HPDE6-E6E7 (cell line): ENCODE measurements around the gene DIPK1A.
"Not testable (repeated sequence)": the region's sequence is repeated elsewhere in the genome, so short reads cannot be mapped to it uniquely, and the experiment has no call there.

Experiments
- DNase-seq: peaks from one replicate; pipeline ENCODE4 v3.0.0; 2011; ENCODE audit warnings: missing footprints; ENCODE audit errors: extremely low spot score

The DIPK1A gene

DNA sequence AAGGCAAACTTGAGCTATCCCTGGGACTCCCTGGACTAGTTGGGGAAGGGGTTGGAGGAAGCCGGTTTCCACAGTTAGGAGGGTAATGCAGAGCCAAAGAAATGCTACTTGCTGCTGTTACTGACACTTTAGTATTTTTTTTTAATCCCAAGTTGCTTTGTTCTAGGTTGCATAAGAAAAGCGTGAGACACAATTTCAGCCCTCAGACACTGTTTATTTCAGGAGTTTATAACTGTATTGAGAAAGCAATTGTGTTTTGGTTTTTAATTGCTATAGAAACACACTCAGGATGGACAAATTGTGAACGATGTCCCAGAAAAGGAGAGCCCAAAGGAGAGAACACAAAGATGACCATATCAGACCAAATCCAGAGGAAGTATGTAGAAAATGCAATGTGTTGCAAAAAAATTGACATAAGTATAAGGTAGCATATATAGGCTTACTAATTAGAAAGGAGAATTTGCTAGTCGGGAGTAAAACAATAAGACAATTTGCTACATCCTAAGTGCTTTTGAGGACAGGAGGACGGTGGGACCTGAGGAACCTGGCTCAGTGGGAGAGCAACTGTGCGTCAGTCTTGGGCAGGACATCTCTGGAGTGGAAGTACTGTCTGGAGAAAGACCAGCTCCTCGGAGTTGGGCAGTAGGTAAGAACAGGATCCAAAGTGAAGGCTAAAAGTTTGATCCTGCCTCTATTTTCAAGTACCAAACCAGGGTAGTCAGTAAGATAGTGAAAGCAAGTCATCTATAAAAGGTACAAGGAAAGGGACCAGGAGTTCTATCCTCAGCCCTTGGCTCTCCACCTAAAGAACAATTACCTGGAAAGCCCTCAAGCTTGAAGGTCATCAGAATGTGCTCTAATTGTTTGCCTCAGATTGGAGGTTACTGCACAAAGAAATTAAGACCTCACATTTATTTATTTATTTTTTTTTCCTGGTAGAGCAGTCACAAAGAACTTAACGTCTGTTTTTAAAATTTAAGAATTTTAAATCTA, 39.9 kb downstream of the DIPK1A start:
- DNase-seq, result no peak

DNA sequence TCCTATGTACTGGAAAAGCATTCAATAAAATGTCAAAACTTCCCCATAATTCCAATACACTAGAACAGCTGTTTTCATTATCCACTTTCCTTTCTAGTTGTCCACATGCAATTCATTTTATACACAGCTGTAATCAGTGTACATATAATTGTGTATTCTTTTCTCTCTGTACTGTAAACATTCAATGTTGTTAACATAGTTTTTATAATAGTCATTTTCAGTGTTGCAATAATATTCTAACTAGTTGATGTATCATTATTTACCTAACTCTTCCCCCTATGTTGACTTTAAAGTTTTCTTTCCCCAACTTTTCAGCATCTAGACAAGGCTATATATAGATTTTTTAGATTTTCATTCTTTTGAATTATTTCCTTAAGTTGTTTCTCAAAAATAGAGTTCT, 44.4 kb downstream of the DIPK1A start:
- no peak for DNase-seq

GRCh38 chr1:92915547-92915946, 45.7 kb downstream of the DIPK1A start:
- no peak for DNase-seq

DNA sequence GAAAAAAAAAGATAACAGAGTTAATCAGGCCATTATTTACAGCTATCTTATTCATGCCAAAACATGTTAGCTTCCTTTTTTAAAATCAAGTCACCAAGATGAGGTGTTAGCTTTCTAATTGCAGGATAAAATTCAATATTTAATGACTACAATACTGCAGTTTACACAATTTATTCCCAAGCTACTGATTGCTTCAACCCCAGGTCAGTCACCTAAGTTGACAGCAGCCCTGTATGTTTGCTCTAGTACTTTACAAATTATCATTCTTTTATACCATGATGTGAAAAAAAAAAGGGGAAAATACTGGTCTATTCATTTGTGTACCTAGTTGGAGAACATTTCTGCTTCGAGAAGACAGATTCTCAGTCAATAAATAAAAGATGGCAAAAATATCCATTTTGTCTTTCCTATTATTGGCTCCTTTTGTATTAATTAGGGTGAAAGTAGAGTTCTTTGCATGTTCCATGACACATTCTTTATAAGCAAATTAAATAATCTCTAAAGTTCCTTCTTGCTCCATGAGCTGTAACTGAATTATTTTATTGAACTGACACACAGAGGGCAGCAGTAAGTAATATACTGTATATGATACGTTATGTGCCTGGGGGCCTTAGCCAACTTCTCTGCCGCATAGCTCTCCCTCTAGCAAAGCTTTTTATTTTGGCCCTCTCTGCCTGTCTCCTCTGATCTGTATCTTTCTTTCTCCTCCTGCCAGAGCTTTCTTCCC, 48.0 kb downstream of the DIPK1A start:
- DNase-seq, result no peak

GRCh38 chr1:92910081-92910480, 51.2 kb downstream of the DIPK1A start:
- peak; percentile 19 for DNase-seq

- peak; percentile 88 for DNase-seq
Observed at GRCh38 chr1:92909321-92909720, 51.9 kb downstream of the DIPK1A start.

GRCh38 chr1:92907949-92908684, 53.1 kb downstream of the DIPK1A start:
- DNase-seq, result peak; percentile 49

GRCh38 chr1:92903765-92904164, 57.5 kb downstream of the DIPK1A start:
- no peak for DNase-seq

- no peak for DNase-seq
Observed at GRCh38 chr1:92902406-92902744, 58.9 kb downstream of the DIPK1A start.

GRCh38 chr1:92901699-92902405, 59.4 kb downstream of the DIPK1A start:
- no peak for DNase-seq

DNA sequence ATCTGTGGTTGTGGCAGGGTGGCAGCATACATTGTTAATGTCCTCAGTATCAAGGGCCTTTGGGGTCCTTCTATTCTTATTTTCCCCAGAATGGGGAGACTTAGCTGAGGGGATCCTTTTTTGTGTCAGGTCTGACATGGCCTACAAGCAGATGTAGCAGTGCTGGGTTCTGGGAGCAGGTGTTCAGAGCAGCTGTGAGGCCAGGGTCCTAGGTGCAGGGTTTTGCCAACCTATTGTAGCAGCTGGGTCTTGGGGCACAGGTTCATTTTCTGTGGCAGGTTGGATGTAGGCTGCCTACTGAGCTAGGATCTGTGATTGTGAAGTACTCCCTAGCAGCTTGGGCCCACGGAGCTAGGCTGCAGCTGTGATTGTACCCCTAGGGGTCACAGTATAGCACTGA, 60.1 kb downstream of the DIPK1A start:
- DNase-seq, result no peak

DNA sequence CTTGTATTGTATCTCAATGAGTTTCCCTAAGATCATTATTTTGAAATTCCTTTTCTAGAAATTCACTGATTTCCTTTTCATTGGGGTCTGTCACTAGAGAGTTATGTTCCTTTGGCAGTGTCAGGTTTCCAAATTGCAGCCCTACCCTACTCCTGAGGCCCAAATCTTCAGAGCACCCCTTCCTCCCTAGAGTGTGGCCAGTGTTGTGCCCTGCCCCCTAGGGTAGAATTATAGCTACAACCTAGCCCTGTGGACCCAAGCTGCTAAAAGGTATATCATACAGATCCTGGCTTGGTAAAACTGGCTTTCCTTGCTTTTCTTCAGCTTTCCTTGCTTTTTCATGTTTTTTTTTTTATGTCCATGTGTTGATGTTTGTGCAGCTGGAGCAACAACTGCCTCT, 60.7 kb downstream of the DIPK1A start:
- DNase-seq, result no peak

GRCh38 chr1:92899780-92900179, 61.5 kb downstream of the DIPK1A start:
- no peak for DNase-seq

DNA sequence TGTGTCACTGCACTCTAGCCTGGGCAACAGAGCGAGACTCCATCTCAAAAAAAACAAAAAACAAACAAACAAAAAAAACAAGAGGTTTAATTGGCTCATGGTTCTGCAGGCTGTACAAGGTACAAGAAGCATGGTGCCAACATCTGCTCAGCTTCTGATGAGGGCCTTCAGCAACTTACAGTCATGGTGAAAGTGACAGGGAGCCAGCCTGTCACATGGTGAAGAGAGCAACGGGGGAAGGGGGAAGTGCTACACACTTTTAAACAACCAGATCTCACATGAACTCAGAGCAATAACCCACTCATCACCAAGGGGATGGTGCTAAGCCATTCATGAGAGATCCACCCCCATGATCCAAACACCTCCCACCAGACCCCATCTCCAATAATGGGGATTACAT, 63.2 kb downstream of the DIPK1A start:
- DNase-seq, result not testable (repeated sequence)

DNA sequence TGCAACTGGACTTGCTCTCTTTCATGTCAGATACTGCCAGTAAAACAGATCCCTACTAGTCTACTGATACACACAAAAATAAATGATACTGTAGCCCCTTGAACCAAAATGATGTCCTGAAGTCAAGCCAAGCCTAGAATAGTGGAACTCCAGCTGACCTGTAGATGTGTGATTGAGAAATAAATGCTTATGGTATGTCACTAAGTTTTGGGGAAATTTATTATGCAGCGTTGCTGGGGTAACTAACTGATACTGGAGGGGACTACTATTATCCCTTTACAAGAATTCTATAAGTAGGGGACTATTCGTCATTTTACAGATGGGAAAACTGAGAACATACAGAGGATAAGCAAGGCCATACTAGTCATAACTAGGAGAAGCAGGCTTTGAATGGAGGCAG, 73.8 kb downstream of the DIPK1A start:
- DNase-seq, result no peak

DNA sequence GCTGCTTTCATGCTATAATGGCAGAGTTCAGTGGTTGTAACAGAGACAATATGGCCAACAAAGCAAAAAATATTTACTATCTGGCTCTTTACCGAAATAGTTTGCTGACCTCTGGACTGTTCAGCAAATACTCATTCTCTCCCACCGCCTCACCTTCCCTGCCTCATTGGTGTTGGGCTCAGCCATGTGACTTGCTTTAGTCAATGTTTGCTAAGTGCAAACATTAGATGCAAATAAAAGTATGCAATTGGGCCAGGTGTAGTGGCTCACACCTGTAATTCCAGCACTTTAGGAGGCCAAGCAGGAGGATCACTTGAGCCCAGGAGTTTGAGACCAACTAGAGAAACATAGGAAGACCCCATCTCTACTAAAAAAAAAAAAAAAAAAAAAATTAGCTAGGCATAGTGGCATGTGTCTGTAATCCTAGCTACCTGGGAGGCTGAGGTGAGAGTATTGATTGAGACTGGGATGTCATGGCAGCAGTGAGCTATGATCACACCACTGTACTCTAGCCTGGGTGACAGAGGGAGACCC, 74.3 kb downstream of the DIPK1A start:
- no peak for DNase-seq

GRCh38 chr1:92884195-92884594, 77.1 kb downstream of the DIPK1A start:
- DNase-seq, result no peak

DNA sequence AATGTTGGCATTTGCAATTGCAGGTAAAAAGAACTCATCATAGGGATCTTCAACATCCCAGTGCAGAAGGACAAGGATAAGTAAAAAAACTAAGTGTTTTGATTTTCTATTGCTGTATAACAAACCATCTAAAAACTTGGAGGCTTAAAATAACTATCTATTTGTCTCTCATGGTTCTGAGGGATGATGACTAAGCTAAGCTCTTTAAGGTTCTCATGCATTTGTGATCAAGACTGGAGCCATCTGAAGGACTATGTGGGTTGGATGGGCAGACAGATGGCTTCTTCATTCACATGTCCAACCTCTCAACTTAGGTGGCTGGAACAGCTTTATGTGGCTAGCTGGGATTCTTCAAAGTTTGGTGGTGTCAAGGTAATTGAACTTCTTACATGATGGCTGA, 78.0 kb downstream of the DIPK1A start:
- no peak for DNase-seq

GRCh38 chr1:92882819-92883218, 78.4 kb downstream of the DIPK1A start:
- no peak for DNase-seq

- no peak for DNase-seq
Observed at GRCh38 chr1:92881391-92881790, 79.9 kb downstream of the DIPK1A start.

DNA sequence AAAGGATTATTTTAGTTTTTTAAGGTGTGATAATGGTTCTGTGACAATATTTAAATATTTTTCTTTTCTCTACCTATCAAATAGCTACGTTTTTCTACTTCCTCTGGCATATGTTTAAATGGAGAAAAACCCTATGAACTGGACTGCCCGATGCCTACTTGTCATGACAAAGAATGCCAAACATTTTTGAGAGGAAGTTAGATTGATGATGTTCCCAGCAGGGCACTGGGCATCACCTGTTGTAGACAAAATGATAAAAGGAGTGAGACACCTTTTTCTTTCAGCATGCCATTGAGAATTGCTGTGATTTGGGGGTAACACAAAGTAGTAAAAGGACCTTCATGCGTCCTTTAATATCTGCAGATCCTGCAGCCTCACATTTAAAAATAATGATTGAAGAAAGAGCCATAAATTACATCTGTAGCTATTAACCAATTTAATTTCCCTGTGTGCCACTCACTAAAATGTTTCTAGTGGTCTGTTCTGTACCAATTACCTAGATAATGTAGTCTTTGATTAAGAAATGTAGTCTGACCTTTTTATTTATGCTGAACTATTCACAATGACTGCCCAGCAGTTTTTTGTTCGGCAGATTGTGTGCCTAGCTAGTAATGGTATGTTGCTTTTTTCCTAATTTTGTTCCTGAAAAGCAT, 81.8 kb downstream of the DIPK1A start:
- DNase-seq, result no peak
